Measurements from ENCODE around the gene GLOD5. TPM values are rescaled to one million over a fixed set of nuclear protein-coding genes. Genes with fewer than 3 reads are reported as not detected.

The GLOD5 gene
- total and polyA plus RNA-seq, 9 of the 15 experiments (the other 6 are each of a cell fraction or from before 2014, with no cell fraction given) = 0.27 to 4.4 (median 2.2) TPM

GRCh38 chrX:48800574-48801279 is 39.2 kb downstream of the GLOD5 start (continued):
- TF ChIP-seq RERE (CRISPR knock-in tag; IDR thresholded peaks at IDR 0.05; ENCODE audit: borderline replicate concordance) (no peak), MXI1 (IDR thresholded peaks at IDR 0.05; ENCODE audit: low read depth, low read length) (peak; percentile 63), MEF2A (IDR thresholded peaks at IDR 0.05; ENCODE audit: control insufficient read depth, low read depth, low read length) (peak; percentile 73), PATZ1 (CRISPR knock-in tag; IDR thresholded peaks at IDR 0.05; ENCODE audit: borderline replicate concordance) (no peak), NFATC3 (IDR thresholded peaks at IDR 0.05) (no peak), ZNF175 (CRISPR knock-in tag; IDR thresholded peaks at IDR 0.05; ENCODE audit: low read depth) (peak; percentile 84; the same call in 1 of the 2 replicates), TSHZ1 (CRISPR knock-in tag; IDR thresholded peaks at IDR 0.05) (no peak)
- TF ChIP-seq, protein P1, sequence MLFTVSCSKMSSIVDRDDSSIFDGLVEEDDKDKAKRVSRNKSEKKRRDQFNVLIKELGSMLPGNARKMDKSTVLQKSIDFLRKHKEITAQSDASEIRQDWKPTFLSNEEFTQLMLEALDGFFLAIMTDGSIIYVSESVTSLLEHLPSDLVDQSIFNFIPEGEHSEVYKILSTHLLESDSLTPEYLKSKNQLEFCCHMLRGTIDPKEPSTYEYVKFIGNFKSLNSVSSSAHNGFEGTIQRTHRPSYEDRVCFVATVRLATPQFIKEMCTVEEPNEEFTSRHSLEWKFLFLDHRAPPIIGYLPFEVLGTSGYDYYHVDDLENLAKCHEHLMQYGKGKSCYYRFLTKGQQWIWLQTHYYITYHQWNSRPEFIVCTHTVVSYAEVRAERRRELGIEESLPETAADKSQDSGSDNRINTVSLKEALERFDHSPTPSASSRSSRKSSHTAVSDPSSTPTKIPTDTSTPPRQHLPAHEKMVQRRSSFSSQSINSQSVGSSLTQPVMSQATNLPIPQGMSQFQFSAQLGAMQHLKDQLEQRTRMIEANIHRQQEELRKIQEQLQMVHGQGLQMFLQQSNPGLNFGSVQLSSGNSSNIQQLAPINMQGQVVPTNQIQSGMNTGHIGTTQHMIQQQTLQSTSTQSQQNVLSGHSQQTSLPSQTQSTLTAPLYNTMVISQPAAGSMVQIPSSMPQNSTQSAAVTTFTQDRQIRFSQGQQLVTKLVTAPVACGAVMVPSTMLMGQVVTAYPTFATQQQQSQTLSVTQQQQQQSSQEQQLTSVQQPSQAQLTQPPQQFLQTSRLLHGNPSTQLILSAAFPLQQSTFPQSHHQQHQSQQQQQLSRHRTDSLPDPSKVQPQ (CRISPR knock-in tag; IDR thresholded peaks at IDR 0.05; ENCODE audit: borderline replicate concordance) = no peak
- TF ChIP-seq, protein P2, sequence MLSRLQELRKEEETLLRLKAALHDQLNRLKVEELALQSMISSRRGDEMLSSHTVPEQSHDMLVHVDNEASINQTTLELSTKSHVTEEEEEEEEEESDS (CRISPR knock-in tag; IDR thresholded peaks at IDR 0.05) = no peak
- TF ChIP-seq, protein P3, sequence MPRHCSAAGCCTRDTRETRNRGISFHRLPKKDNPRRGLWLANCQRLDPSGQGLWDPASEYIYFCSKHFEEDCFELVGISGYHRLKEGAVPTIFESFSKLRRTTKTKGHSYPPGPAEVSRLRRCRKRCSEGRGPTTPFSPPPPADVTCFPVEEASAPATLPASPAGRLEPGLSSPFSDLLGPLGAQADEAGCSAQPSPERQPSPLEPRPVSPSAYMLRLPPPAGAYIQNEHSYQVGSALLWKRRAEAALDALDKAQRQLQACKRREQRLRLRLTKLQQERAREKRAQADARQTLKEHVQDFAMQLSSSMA (CRISPR knock-in tag; IDR thresholded peaks at IDR 0.05) = no peak
